Dedifferentiated amniotic fluid mesenchymal stem cell (primary cell): ENCODE measurements around the gene CDCA7.
"Not testable (repeated sequence)": the region's sequence is repeated elsewhere in the genome, so short reads cannot be mapped to it uniquely, and the experiment has no call there.

ENCODE experiments used
- DNase-seq: peaks from one replicate; pipeline ENCODE4 v3.0.0-alpha.2; 2016; ENCODE audit errors: extremely low spot score

The CDCA7 gene

DNA sequence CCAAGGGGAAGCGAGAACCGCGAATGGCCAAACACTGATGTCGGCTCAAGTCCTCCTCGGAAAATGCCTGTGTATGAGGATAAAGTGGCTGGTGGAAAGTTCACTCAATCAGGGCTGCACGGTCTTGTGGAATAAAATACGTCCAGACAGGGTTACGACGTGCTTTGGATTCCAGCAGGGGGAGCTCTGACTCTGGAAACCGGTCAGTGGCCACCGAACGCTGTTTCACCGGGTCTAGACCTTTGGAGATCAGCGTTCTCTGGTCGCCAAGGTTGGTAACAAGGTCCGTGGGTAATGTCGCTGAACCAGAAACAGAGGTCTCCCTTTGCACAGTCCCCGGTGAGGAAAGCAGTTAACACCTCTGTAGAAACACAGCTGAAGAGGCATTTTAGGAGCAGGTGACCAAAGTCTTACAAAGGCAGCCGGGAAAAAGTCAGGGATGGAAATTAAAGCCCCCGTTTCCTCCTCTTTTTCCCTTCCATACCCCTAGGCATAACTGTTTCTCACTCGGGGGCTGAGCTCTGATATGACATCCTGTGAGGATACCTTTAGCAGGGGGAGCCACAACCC lies 47.8 kb downstream of the CDCA7 start:
- DNase-seq = peak; percentile 87

DNA sequence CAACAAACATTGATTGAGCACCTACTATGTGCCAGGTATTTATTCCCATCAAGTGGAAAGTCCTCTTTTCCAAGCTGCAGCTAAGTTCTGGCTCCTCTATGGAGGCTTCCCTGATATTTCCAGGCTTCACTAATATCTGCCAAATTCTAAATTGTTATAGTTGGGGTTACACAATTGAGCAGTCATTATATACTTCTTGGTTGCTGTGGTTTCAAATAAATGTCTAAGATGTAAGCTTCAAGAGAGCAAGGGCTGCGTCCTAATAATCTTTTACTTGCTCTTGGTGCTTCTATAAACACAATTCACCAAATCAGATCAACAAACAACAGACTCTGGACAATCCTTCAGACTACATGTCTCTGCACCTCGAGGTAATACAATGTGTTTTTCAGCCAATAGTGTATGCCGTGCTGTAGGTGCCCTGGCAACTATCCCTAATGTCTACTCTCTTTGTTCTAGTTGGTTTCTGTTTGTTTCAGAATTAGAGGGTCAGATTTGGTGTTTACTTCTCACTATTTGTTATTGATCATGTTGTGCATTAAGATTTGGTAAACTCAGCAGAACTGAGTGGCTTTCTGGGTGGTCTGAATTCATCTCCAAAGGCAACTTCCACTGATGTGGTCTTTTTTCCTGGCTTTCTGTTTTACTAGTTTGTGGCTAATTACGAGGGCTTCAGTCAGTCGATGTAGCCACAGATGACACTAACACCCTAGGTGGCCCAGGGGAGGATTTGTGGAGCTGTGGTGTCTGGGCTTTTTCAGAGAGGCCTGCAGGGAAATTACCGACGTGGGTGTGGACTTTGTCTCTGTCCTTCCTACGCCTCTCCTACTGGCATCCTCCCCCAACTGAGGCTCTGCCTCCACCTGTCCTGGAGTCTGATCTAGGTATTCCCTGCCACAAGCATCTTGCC lies 50.4 kb downstream of the CDCA7 start:
- DNase-seq = no peak

DNA sequence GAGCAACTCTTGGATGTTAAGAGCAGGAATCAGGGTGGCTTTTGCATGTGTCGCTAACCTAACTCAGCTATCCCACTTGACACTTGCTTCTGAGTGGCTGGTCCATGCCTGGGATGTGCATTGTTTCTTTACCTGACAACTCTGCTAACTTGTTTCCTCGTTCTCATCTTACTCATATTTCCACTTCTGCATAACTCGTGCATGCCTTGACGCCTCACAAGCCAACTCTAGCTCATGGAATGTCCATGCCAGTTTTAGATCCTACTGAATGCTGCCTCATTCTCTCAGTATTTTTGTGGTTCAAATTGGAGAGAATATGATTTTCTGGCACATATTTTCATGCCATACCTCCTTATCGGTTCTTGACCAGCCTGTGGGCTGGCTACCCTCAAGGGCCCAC lies 52.5 kb downstream of the CDCA7 start:
- DNase-seq = no peak

DNA sequence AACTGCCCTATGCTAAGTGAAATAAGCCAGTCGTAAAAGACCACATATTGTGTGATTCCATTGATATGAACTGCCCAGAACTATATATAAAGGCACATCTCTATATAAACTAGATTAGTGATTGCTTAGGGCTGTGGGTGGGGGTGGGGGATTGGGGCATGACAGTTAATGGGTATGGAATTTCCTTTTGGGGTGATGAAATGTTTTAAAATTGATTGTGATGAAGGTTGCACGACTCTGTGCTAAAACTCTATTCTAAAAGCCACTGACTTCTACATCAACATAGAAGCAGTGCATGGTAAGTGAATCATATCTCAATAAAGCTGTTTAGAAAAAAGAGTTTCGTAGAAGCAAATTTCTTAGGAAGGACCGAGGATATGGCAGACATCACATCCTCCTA lies 53.0 kb downstream of the CDCA7 start:
- DNase-seq = no peak

DNA sequence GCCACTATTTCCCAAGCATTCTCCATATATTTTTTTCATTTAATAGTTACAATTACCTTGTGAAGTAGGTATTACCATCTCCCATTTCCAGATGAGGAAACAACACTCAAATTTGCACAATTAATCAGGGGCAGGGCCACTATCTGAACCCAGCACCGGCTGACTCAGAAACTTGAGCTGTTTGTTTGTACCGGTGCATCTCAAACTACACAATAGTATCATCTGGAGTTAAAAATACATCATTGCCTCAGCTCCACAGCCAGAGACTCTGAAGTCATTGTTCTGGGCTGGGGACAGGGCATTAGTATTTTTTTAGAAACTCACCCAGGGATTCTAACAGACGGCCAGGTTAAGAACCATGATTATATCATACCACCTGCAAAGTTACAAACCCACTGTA lies 55.9 kb downstream of the CDCA7 start:
- no peak for DNase-seq

DNA sequence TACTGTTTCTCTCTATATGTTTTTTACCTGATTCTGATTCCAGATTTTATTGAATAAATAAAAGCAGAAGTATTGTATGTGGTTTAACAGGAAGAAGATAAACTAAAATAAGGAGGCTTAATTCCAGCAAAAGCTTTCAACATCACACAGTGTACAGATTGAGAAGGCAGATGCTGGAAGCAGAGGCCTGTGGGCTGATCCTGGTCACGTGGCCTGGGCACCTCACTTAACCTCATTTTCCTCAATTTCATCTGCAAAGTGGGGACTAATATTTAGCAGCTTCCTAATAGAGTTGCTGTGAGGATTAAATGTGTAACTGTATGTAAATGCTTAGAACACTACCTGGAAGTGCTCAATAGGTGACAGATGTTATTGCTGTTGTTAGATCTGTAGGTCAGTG lies 58.0 kb downstream of the CDCA7 start:
- no peak for DNase-seq

DNA sequence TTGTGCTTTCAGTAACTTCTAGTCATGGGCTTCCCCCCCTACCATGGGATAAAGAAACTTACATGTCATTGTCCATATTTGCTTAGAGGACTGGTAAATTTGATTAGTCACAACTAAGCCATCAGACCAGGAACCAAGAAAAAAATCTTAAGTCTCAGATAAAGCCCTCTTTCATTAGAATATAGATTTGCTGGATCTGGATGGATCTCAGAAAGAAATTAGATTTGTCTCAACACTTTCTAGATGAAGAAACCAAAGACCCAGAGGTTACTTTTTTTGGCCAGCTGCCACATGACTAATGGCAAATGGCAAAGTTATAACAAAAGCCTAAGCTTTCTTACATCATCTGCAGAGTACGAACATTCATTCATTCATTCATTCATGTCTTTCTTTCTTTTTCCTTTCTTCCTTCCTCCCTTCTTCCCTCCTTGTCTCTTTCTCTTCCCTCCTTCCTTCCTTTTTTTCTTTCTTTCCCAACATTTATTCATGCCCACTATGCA lies 60.2 kb downstream of the CDCA7 start:
- DNase-seq = peak; percentile 66

DNA sequence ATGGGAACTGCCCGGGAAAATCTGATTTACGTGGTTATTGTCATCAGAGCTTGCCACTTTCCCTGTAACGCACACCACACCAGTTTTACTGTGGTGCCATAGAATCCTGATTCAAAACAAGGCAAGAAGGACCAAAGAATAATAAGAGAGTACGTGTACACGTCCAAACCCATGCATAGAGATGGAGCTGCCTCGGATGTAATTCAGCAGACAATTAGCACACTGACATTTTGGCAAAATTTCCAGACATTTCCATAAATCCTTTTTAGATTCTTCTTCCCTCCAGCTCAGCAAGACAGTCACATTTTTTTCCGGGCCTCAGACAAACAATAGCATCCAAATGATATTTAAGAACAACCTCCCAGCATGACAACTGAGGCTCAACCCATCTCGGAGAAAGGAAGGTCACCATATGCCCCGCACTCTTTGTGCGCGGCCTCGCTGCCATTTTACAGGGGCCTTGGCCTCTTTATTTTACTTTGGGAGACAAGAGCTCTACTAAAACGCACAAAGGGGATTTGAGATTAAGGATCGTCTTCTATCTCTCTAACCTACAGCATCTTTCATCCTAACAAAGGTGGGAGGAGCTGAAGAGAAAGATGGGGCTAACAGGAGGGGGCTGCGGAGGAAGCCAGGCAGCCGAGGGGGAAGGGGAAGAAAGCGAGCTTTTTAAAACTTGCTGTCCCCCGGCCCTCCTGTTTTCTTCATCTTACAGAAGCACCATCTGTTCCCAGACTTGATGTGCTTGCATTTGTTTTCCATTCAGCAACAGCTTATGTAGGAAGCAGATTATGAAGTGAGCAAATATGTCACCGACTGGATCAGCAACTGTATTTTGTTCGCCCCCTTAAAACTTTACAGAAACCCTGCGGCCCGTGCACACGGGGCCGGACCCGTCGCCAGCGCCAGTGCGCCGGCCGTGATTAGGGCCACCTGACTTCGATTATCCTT lies 61.0 kb downstream of the CDCA7 start:
- DNase-seq = no peak

DNA sequence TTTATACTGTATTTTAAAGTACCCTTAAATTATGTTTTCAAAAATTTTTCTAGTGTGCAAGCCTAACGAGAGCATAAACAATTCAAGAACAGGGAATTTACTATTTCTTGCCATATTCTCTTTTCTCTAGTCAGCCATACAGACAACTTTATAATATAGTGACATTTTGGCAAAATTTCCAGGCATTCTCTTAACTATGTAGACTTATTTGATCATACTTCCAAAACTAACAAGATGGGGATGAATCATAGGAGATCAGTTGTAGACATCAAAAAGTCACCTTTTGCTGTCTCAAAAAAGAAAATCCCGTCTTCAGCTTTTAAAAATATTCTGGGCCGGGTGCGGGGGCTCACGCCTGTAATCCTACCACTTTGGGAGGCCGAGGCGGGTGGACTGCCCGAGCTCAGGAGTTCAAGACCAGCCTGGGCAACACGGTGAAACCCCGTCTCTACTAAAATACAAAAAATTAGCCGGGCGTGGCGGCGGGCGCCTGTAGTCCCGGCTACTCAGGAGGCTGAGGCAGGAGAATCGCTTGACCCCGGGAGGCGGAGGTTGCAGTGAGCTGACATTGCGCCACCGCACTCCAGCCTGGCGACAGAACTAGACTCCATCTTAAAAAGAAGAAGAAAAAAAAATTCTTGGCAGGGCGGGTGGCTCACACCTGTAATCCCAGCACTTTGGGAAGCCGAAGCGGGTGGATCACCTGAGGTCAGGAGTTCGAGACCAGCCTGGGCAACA lies 61.9 kb downstream of the CDCA7 start:
- DNase-seq = not testable (repeated sequence)

DNA sequence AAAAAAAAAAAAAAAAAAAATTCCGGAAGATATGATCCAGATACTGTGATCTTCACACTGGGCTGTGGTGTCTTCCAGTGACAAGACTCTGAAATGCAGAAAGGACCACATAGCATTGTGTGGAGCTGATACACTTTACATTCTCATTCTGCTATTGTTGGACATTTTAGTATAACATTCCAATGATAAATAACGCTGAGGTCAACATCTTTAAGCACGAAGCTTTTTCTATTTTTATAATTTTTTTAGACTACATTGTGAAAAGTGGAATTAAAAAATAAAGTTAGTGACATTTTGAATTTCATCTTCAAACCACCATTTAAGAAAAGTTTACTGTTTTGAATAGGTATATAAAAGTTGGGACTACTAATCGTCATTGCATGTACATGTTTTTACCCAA lies 62.7 kb downstream of the CDCA7 start:
- no peak for DNase-seq

DNA sequence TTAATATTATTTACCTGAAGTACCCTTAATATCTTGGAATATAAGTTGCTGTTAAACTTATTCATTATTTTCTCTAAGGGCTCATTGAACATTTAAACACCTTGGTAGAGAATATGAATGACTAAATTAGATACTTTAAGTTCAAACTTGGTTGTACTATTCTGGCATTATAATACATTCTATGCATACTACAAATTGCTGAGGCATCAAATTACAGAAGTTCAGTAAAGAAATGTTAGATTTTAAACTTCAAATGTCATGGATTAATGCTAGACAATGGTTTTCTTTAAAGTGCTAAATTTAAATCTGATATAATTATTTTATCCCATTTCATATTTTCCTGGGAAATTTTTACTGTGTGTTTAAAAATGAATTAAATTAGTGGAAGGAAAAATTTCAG lies 63.1 kb downstream of the CDCA7 start:
- DNase-seq = no peak
